IMR-90 (cell line): ENCODE measurements around the gene NUP43. TPM values are rescaled to one million over a fixed set of nuclear protein-coding genes. Genes with fewer than 3 reads are reported as not detected.
"Not testable (repeated sequence)": the region's sequence is repeated elsewhere in the genome, so short reads cannot be mapped to it uniquely, and the experiment has no call there.

ENCODE experiments used
- ATAC-seq: fragments of 200-7000 bp; cut with Tn5 transposase; 2 replicates; pipeline ENCODE4 v1.9.1; 2020; ENCODE audit warnings: low read depth, mild to moderate bottlenecking, moderate library complexity
- BruUV-seq: library from RNA; stranded (reverse); fragments of 400-500 nt; replicated peaks from 2 replicates; lab custom pipeline; 2021; lab: Mats Ljungman, UMichigan
- CTCF ChIA-PET: fragments of 300-600 bp; formaldehyde crosslinking; extraction: SDS; loops from one replicate; lab custom pipeline; 2021; ENCODE audit warnings: antibody characterized with exemption; lab: Yijun Ruan, JAX
- POLR2A ChIA-PET: fragments of 300-600 bp; sonication (Branson Sonifier 250); formaldehyde crosslinking; loops from one replicate; lab custom pipeline; 2022; ENCODE audit warnings: antibody characterized with exemption; ENCODE audit not compliant: unreplicated experiment; lab: Charles Lee
- DNase-seq: peaks from one replicate; pipeline ENCODE4 v3.0.0; 2013
- H2AFZ ChIP-seq: replicated peaks from 2 replicates; pipeline ENCODE3; 2013; ENCODE audit warnings: low read length, mild to moderate bottlenecking; ENCODE audit not compliant: poor library complexity
- H2AK5ac ChIP-seq: 2 replicates; pipeline ENCODE4 v1.6.1; 2013; ENCODE audit warnings: low read depth, low read length, inconsistent platforms
- H2AK9ac ChIP-seq: replicated peaks from 2 replicates; pipeline ENCODE3; 2013; ENCODE audit warnings: mild to moderate bottlenecking, low read depth, low read length, moderate library complexity; ENCODE audit not compliant: poor library complexity
- H2BK120ac ChIP-seq: 2 replicates; pipeline ENCODE4 v1.6.1; 2013; ENCODE audit warnings: low read depth, low read length, inconsistent platforms
- H2BK15ac ChIP-seq: 3 replicates; pipeline ENCODE4 v1.6.1; 2013; ENCODE audit warnings: low read depth, low read length, inconsistent platforms
- H2BK20ac ChIP-seq: 2 replicates; pipeline ENCODE4 v1.6.1; 2013; ENCODE audit warnings: low read depth, mild to moderate bottlenecking, inconsistent platforms, low read length, moderate library complexity
- H2BK5ac ChIP-seq: 2 replicates; pipeline ENCODE4 v1.6.1; 2013; ENCODE audit warnings: mild to moderate bottlenecking, low read depth, low read length, inconsistent platforms; ENCODE audit not compliant: poor library complexity, severe bottlenecking
- H3K14ac ChIP-seq: replicated peaks from 2 replicates; pipeline ENCODE4 v1.6.1; 2013; ENCODE audit warnings: low read depth, low read length, inconsistent platforms
- H3K18ac ChIP-seq: 2 replicates; pipeline ENCODE4 v1.6.1; 2013; ENCODE audit warnings: low read depth, low read length, control low read depth
- H3K23ac ChIP-seq: 2 replicates; pipeline ENCODE4 v1.6.1; 2013; ENCODE audit warnings: low read depth, low read length, inconsistent platforms
- H3K27ac ChIP-seq: 2 replicates; pipeline ENCODE4 v1.5.1; 2013; ENCODE audit warnings: mild to moderate bottlenecking, control low read depth, low read length; ENCODE audit not compliant: insufficient read depth
- H3K27me3 ChIP-seq: 2 replicates; pipeline ENCODE4 v1.6.1; 2013; ENCODE audit warnings: low read length; ENCODE audit not compliant: control insufficient read depth, insufficient read depth
- H3K36me3 ChIP-seq: 2 replicates; pipeline ENCODE4 v1.6.1; 2013; ENCODE audit warnings: low read length, mixed read lengths; ENCODE audit not compliant: control insufficient read depth, insufficient read depth
- H3K4ac ChIP-seq: 2 replicates; pipeline ENCODE4 v1.6.1; 2013; ENCODE audit warnings: low read depth, low read length, inconsistent platforms
- H3K4me1 ChIP-seq: 2 replicates; pipeline ENCODE4 v1.6.1; 2013; ENCODE audit warnings: low read length, mixed read lengths; ENCODE audit not compliant: control insufficient read depth, insufficient read depth
- H3K4me2 ChIP-seq: 2 replicates; pipeline ENCODE4 v1.6.1; 2013; ENCODE audit warnings: low read depth, mild to moderate bottlenecking, control low read depth, low read length, moderate library complexity
- H3K4me3 ChIP-seq: 2 replicates; pipeline ENCODE4 v1.5.1; 2013; ENCODE audit warnings: low read depth, mild to moderate bottlenecking, control low read depth, low read length, moderate library complexity; ENCODE audit not compliant: insufficient read depth
- H3K56ac ChIP-seq: 2 replicates; pipeline ENCODE4 v1.6.1; 2013; ENCODE audit warnings: low read length, inconsistent platforms; ENCODE audit not compliant: insufficient read depth; ENCODE audit errors: extremely low read depth
- H3K79me1 ChIP-seq, 2 experiments: 2 replicates each; pipeline ENCODE4 v1.6.1; 2013; ENCODE audit warnings: low read length in 2 of 2, inconsistent platforms in 1 of 2, low read depth in 1 of 2
- H3K9ac ChIP-seq: 2 replicates; pipeline ENCODE4 v1.6.1; 2013; ENCODE audit warnings: low read depth, low read length, control low read depth
- H3K9me1 ChIP-seq: 2 replicates; pipeline ENCODE4 v1.6.1; 2013; ENCODE audit warnings: low read length, inconsistent platforms; ENCODE audit not compliant: insufficient read depth
- H3K9me3 ChIP-seq: 2 replicates; pipeline ENCODE4 v1.6.1; 2013; ENCODE audit warnings: low read length; ENCODE audit not compliant: control insufficient read depth, insufficient read depth
- H4K20me1 ChIP-seq: 2 replicates; pipeline ENCODE4 v1.6.1; 2013; ENCODE audit warnings: low read length, inconsistent platforms; ENCODE audit not compliant: insufficient read depth
- H4K5ac ChIP-seq: 2 replicates; pipeline ENCODE4 v1.6.1; 2013; ENCODE audit warnings: mild to moderate bottlenecking, low read depth, low read length, control low read depth
- H4K8ac ChIP-seq, 2 experiments: 2 replicates each; pipeline ENCODE4 v1.6.1; 2013; ENCODE audit warnings: low read depth in 2 of 2, low read length in 2 of 2, control low read depth in 1 of 2, inconsistent platforms in 1 of 2
- H4K91ac ChIP-seq: 2 replicates; pipeline ENCODE4 v1.6.1; 2013; ENCODE audit warnings: low read depth, low read length, inconsistent platforms; ENCODE audit not compliant: insufficient read depth
- POLR2A ChIP-seq: IDR thresholded peaks from 2 replicates; pipeline ENCODE4 v1.6.1; 2012; ENCODE audit warnings: mild to moderate bottlenecking, low read depth, low read length
- RCOR1 ChIP-seq: IDR thresholded peaks from 2 replicates; pipeline ENCODE4 v1.6.1; 2012; ENCODE audit warnings: mild to moderate bottlenecking, low read length, improper control_type of control experiment; ENCODE audit not compliant: insufficient replicate concordance
- WGBS, 2 experiments: methylation state at CpG; one replicate each; pipeline versions ENCODE4 v1.1.5 to v1.1.7; 2013; ENCODE audit warnings: missing lambda C conversion rate in 2 of 2; ENCODE audit not compliant: insufficient read length in 1 of 2; ENCODE audit errors: extremely low coverage in 2 of 2; 5-methylcytosine and 5-hydroxymethylcytosine counted together
- dilution Hi-C: fragments of 300-500 bp; cut with HindIII; formaldehyde crosslinking; loops from one replicate; pipeline ENCODE4 v1.14.3; 2018; ENCODE audit warnings: low sequenced_read_pairs; ENCODE audit not compliant: unreplicated experiment
- in situ Hi-C: fragments of 300-500 bp; cut with MboI; formaldehyde crosslinking; loops from 3 replicates; pipeline ENCODE4 v1.14.3; 2019; ENCODE audit warnings: low sequenced_read_pairs, inconsistent platforms, mixed read lengths
- intact Hi-C: fragments of 100-400 bp; cut with micrococcal nuclease; formaldehyde crosslinking; loops from 2 replicates; pipeline ENCODE4 v1.10.0; 2022
- polyA plus RNA-seq, 3 experiments: library from polyadenylated mRNA; depleted of rRNA; stranded (reverse); fragments of >200 nt; gene quantifications; 2 replicates each; pipeline ENCODE4 v1.2.3, GENCODE V29; 2012; ENCODE audit warnings: low replicate concordance in 1 of 3
- total RNA-seq: library from RNA; depleted of rRNA; stranded (reverse); fragments of >200 nt; gene quantifications from 2 replicates; pipeline ENCODE4 v1.2.3, GENCODE V29; 2012

NUP43 gene
- total and polyA plus RNA-seq, 2 of the 4 experiments (the other 2 are of a cell fraction): 14.2 to 40.5 TPM

GRCh38 chr6:149749594-149750135 is 3.3 kb upstream of the NUP43 start, which contains the start of gene PCMT1:
Gene PCMT1, plus strand, starts transcription at chr6:149749741. Its CDS starts 161 bp downstream, at chr6:149749902.
- Histone ChIP-seq H3K4ac (peak within 1 kb of the TSS; percentile 83), H2BK120ac (peak within 1 kb of the TSS; percentile 71), H2BK5ac (peak within 1 kb of the TSS; percentile 94), H3K23ac (peak within 1 kb of the TSS; percentile 83), H3K56ac (peak within 1 kb of the TSS; percentile 39), H3K27ac (peak within 1 kb of the TSS; percentile 91), H3K9me1 (0 out of 2 replicates have a peak, but pooled peaks cover 2% of the 10 kb centered on the region), H3K14ac (peak within 1 kb of the TSS; percentile 86), H3K36me3 (no peaks in the 10 kb centered on the region), H3K4me2 (peak within 1 kb of the TSS; percentile 80), H4K91ac (peak within 1 kb of the TSS; percentile 69), H3K9ac (peak within 1 kb of the TSS; percentile 94), H4K8ac (peak within 1 kb of the TSS; percentile 51 to 93), H2BK15ac (no peak within 1 kb of the TSS), H3K9me3 (no peaks in the 10 kb centered on the region), H3K4me3 (peak within 1 kb of the TSS; percentile 93), H3K27me3 (no peaks in the 10 kb centered on the region), H4K20me1 (peaks cover 17% of the 10 kb centered on the region), H2AK9ac (peak within 1 kb of the TSS; percentile 74), H2BK20ac (no peak within 1 kb of the TSS), H4K5ac (peak within 1 kb of the TSS; percentile 95), H2AK5ac (peak within 1 kb of the TSS; percentile 74), H2AFZ (peak within 1 kb of the TSS; percentile 94), H3K4me1 (no peaks in the 10 kb centered on the region), H3K79me1 (peaks cover 10 to 34% of the 10 kb centered on the region in 2 experiments; a peak in 3 of 4 replicates), H3K18ac (peak within 1 kb of the TSS; percentile 66; the same call in 1 of the 2 replicates)
- dilution Hi-C loops: no loop called here
- intact Hi-C loops: no loop called here
- CTCF ChIA-PET: no interaction called here
- DNase-seq (peak; percentile 87), ATAC-seq (peak; percentile 90)
- POLR2A ChIA-PET: no interaction called here
- TF ChIP-seq RCOR1 (no peak), POLR2A (peak; percentile 56)
- no TSS peak for BruUV-seq
- 2% methylated on average over 15 of the region's 60 CpGs; no CpG with 5 or more reads in 1 of the 2 experiments for WGBS, 2 experiments
- in situ Hi-C loops: no loop called here

GRCh38 chr6:149749082-149749593 is 2.8 kb upstream of the NUP43 start:
- ATAC-seq, DNase-seq, CTCF ChIA-PET, H2BK20ac ChIP-seq, POLR2A ChIA-PET, H3K36me3 ChIP-seq, dilution Hi-C loops, intact Hi-C loops, H2BK15ac ChIP-seq, in situ Hi-C loops, H3K4me1 ChIP-seq, H3K27me3 ChIP-seq, H3K9me1 ChIP-seq, H3K9me3 ChIP-seq: not testable (repeated sequence)
- Histone ChIP-seq H3K9ac (peak overlapping the region; percentile 74), H3K79me1 (peaks cover 7 to 29% of the 10 kb centered on the region in 2 experiments; a peak in 3 of 4 replicates), H4K91ac (peak overlapping the region; percentile 69), H3K4me3 (peak overlapping the region; percentile 45), H3K14ac (peak overlapping the region; percentile 82), H4K20me1 (peaks cover 12% of the 10 kb centered on the region), H4K8ac (peak overlapping the region; percentile 51 to 93), H3K27ac (peak overlapping the region; percentile 88), H3K23ac (peak overlapping the region; percentile 41; the same call in 1 of the 2 replicates), H3K4me2 (peak overlapping the region; percentile 42; the same call in 1 of the 2 replicates), H3K56ac (peak overlapping the region; percentile 22; the same call in 1 of the 2 replicates), H2BK120ac (peak overlapping the region; percentile 64; the same call in 1 of the 2 replicates), H3K4ac (peak overlapping the region; percentile 83), H2AK5ac (peak overlapping the region; percentile 67; the same call in 1 of the 2 replicates), H2BK5ac (peak overlapping the region; percentile 94), H4K5ac (peak overlapping the region; percentile 95), H2AK9ac (peak overlapping the region; percentile 70), H2AFZ (peak overlapping the region; percentile 73), H3K18ac (peak overlapping the region; percentile 66; the same call in 1 of the 2 replicates)
- 0% methylated on average over 13 of the region's 38 CpGs; no CpG with 5 or more reads in 1 of the 2 experiments for WGBS, 2 experiments
- TSS peak; percentile 56 for BruUV-seq
